ENCODE measurements around the gene TMEM213.

- no peak for TF ChIP-seq EZH2 (IDR thresholded peaks at IDR 0.05; ENCODE audit: low read length, missing control alignments)
- no peak for TF ChIP-seq CTCF (conservative IDR thresholded peaks at IDR 0.05 in 1 of 2, IDR thresholded peaks at IDR 0.05 in 1 of 2; ENCODE audit: low read depth in 1 of 2, low read length in 2 of 2)
Observed at GRCh38 chr7:138872576-138872975, 74.8 kb downstream of the TMEM213 start.
